ENCODE data around the gene RASGRF2.

GRCh38 chr5:81095835-81096234 is 135.7 kb downstream of the RASGRF2 start:
- TF ChIP-seq EZH2 (IDR thresholded peaks at IDR 0.05; ENCODE audit: insufficient read depth, poor library complexity, severe bottlenecking), result no peak
- no peak for TF ChIP-seq EZH2phosphoT487 (IDR thresholded peaks at IDR 0.05; ENCODE audit: insufficient read depth, low read depth)

Data from GM23248 (cell line).